Suprapubic skin (tissue), 4 donors: ENCODE measurements around the gene TESK1. TPM values are rescaled to one million over a fixed set of nuclear protein-coding genes. Genes with fewer than 3 reads are reported as not detected.
"Not testable (repeated sequence)": the region's sequence is repeated elsewhere in the genome, so short reads cannot be mapped to it uniquely, and the experiment has no call there.

Experiments used
- DNase-seq, 2 donors: peaks; one replicate each; pipeline ENCODE4 v3.0.0-alpha.2; 2019; ENCODE audit warnings: low spot score in 2 of 2
- H3K27ac ChIP-seq: fragments of 200-600 bp; sonication (generic); one replicate; pipeline ENCODE4 v1.5.1; 2019
- H3K27me3 ChIP-seq: fragments of 200-600 bp; sonication (generic); one replicate; pipeline ENCODE4 v1.5.1; 2019
- H3K36me3 ChIP-seq: fragments of 200-600 bp; sonication (generic); one replicate; pipeline ENCODE4 v1.5.1; 2019
- H3K4me1 ChIP-seq: fragments of 200-600 bp; sonication (generic); one replicate; pipeline ENCODE4 v1.5.1; 2019
- H3K4me3 ChIP-seq: fragments of 200-600 bp; sonication (generic); one replicate; pipeline ENCODE4 v1.5.1; 2019; ENCODE audit warnings: mild to moderate bottlenecking
- H3K9me3 ChIP-seq: fragments of 200-600 bp; sonication (generic); one replicate; pipeline ENCODE4 v1.5.1; 2019
- CTCF ChIP-seq, 2 donors: fragments of 200-600 bp in 1 of 2; fragments of 450-650 bp in 1 of 2; sonication (generic) in 1 of 2; IDR thresholded peaks; one replicate each; pipeline ENCODE4 v1.5.1; 2016 to 2019; ENCODE audit warnings: antibody characterized with exemption in 2 of 2, mild to moderate bottlenecking in 1 of 2, moderate library complexity in 1 of 2
- EP300 ChIP-seq: sonication (generic); formaldehyde crosslinking; IDR thresholded peaks from one replicate; pipeline ENCODE4 v1.6.1; 2017; ENCODE audit warnings: antibody characterized with exemption
- POLR2A ChIP-seq, 2 donors: fragments of 450-650 bp; IDR thresholded peaks; one replicate each; pipeline ENCODE4 v1.6.1; 2017; ENCODE audit warnings: antibody characterized with exemption in 2 of 2, mild to moderate bottlenecking in 2 of 2, moderate library complexity in 2 of 2
- POLR2AphosphoS5 ChIP-seq, 3 donors: sonication (generic); formaldehyde crosslinking; IDR thresholded peaks; one replicate each; pipeline ENCODE4 v1.6.1; 2017; ENCODE audit warnings: antibody characterized with exemption in 3 of 3
- WGBS: methylation state at CpG from one replicate; pipeline ENCODE4 v1.1.5; 2018; 5-methylcytosine and 5-hydroxymethylcytosine counted together
- total RNA-seq, 4 donors: library from RNA; depleted of rRNA; stranded (reverse); fragments of >200 nt; gene quantifications; one replicate each; pipeline ENCODE4 v1.1.0, GENCODE V29; 2016

The TESK1 gene
- total RNA-seq, 4 donors from 2014 or later, result 34.1 to 50.7 (median 46.5) TPM

- Histone ChIP-seq H3K4me1 (peaks cover 32% of the 10 kb centered on the region), H3K36me3 (peaks cover 30% of the 10 kb centered on the region), H3K9me3 (no peaks in the 10 kb centered on the region), H3K4me3 (no peak overlapping the region), H3K27me3 (no peaks in the 10 kb centered on the region), H3K27ac (no peak overlapping the region)
- no peak for DNase-seq
- WGBS, result 91% methylated on average over 7 of the region's 7 CpGs
- TF ChIP-seq EP300 (no peak), POLR2AphosphoS5 (IDR thresholded peaks at IDR 0.05) (no peak), CTCF (IDR thresholded peaks at IDR 0.05) (no peak), POLR2A (IDR thresholded peaks at IDR 0.05) (no peak)
These were observed 3.2 kb downstream of the TESK1 start for GRCh38 chr9:35608221-35608620.

GRCh38 chr9:35609001-35609819, 4.1 kb downstream of the TESK1 start:
- 57% methylated on average over 10 of the region's 31 CpGs for WGBS
- no peak overlapping the region for H3K27ac ChIP-seq
- H3K4me1 ChIP-seq, result peaks cover 25% of the 10 kb centered on the region
- H3K4me3 ChIP-seq, result no peak overlapping the region
- peaks cover 30% of the 10 kb centered on the region for H3K36me3 ChIP-seq
- H3K9me3 ChIP-seq, result no peaks in the 10 kb centered on the region
- no peak for DNase-seq
- H3K27me3 ChIP-seq, result no peaks in the 10 kb centered on the region
- TF ChIP-seq CTCF (IDR thresholded peaks at IDR 0.05) (no peak), EP300 (no peak), POLR2AphosphoS5 (IDR thresholded peaks at IDR 0.05) (no peak), POLR2A (IDR thresholded peaks at IDR 0.05) (no peak)

- no peaks in the 10 kb centered on the region for H3K9me3 ChIP-seq
- no peak overlapping the region for H3K27ac ChIP-seq
- no peak overlapping the region for H3K4me3 ChIP-seq
- 66% methylated on average over 13 of the region's 13 CpGs for WGBS
- TF ChIP-seq POLR2AphosphoS5 (IDR thresholded peaks at IDR 0.05) (no peak), POLR2A (IDR thresholded peaks at IDR 0.05) (no peak), EP300 (no peak), CTCF (IDR thresholded peaks at IDR 0.05) (no peak)
- H3K27me3 ChIP-seq, result no peaks in the 10 kb centered on the region
- peaks cover 30% of the 10 kb centered on the region for H3K36me3 ChIP-seq
- DNase-seq, result no peak
- H3K4me1 ChIP-seq, result peaks cover 19% of the 10 kb centered on the region
These were observed 4.7 kb downstream of the TESK1 start for GRCh38 chr9:35609820-35610163.

- no peak overlapping the region for H3K4me3 ChIP-seq
- WGBS, result 20% methylated on average over 8 of the region's 8 CpGs
- H3K27ac ChIP-seq, result no peak overlapping the region
- H3K27me3 ChIP-seq, result no peaks in the 10 kb centered on the region
- peak in 1 of 2 donors; percentile 69 for DNase-seq
- peaks cover 11% of the 10 kb centered on the region for H3K4me1 ChIP-seq
- TF ChIP-seq CTCF (IDR thresholded peaks at IDR 0.05) (peak; percentile 61 to 65), EP300 (no peak)
- H3K36me3 ChIP-seq, result peaks cover 30% of the 10 kb centered on the region
- no peaks in the 10 kb centered on the region for H3K9me3 ChIP-seq
These were observed 6.3 kb downstream of the TESK1 start for GRCh38 chr9:35611230-35611797.

GRCh38 chr9:35612066-35612465, 7.0 kb downstream of the TESK1 start:
- Histone ChIP-seq H3K4me1 (peaks cover 11% of the 10 kb centered on the region), H3K36me3 (peaks cover 30% of the 10 kb centered on the region)
- not testable (repeated sequence) for H3K4me3 ChIP-seq, H3K27ac ChIP-seq, H3K27me3 ChIP-seq, H3K9me3 ChIP-seq, DNase-seq
- WGBS, result 97% methylated on average over 4 of the region's 4 CpGs
